Activated B cell treated with CpG ODN at 0.5 μM for 24 hours (primary cell): ENCODE measurements around the gene MYL11. TPM values are rescaled to one million over a fixed set of nuclear protein-coding genes. Genes with fewer than 3 reads are reported as not detected.

Source experiments
- ATAC-seq: fragments of 200-7000 bp; cut with Tn5 transposase; one replicate; pipeline ENCODE4 v1.10.0; 2021; ENCODE audit warnings: low read depth, mild to moderate bottlenecking, moderate library complexity
- CTCF ChIA-PET: fragments of 350-600 bp; sonication (Branson Sonifier 250); formaldehyde crosslinking; loops from one replicate; lab custom pipeline; 2021; ENCODE audit warnings: antibody characterized with exemption; lab: Charles Lee
- POLR2A ChIA-PET: fragments of 350-600 bp; sonication (Branson Sonifier 250); formaldehyde crosslinking; loops from one replicate; lab custom pipeline; 2021; ENCODE audit warnings: antibody characterized with exemption; lab: Charles Lee
- DNase-seq: peaks from one replicate; pipeline ENCODE4 v3.0.0; 2022
- H3K27ac Mint-ChIP-seq: one replicate; pipeline ENCODE4 v1.8.0; 2020; ENCODE audit warnings: mixed read lengths
- H3K27me3 Mint-ChIP-seq: one replicate; pipeline ENCODE4 v1.8.0; 2021; ENCODE audit warnings: mixed read lengths
- H3K36me3 Mint-ChIP-seq: one replicate; pipeline ENCODE4 v1.8.0; 2021; ENCODE audit warnings: low read depth, mixed read lengths
- H3K4me1 Mint-ChIP-seq: one replicate; pipeline ENCODE4 v1.8.0; 2021; ENCODE audit warnings: mixed read lengths
- H3K4me3 Mint-ChIP-seq: one replicate; pipeline ENCODE4 v1.8.0; 2020; ENCODE audit warnings: mild to moderate bottlenecking, mixed read lengths
- H3K9me3 Mint-ChIP-seq: one replicate; pipeline ENCODE4 v1.8.0; 2020; ENCODE audit warnings: mixed read lengths
- intact Hi-C: fragments of 100-400 bp; cut with micrococcal nuclease; formaldehyde crosslinking; loops from one replicate; pipeline ENCODE4 v1.15.1; 2024
- total RNA-seq: library from RNA; stranded (reverse); gene quantifications from 2 replicates; pipeline ENCODE4 v1.2.3, GENCODE V29; 2022
- TF ChIP-seq, protein P1 (sequence below): fragments of 200-600 bp; IDR thresholded peaks from one replicate; pipeline ENCODE4 v1.8.0; 2022; ENCODE audit warnings: antibody characterized with exemption, mild to moderate bottlenecking

Gene MYL11
- total RNA-seq, 1 donor from 2014 or later = not detected

DNA sequence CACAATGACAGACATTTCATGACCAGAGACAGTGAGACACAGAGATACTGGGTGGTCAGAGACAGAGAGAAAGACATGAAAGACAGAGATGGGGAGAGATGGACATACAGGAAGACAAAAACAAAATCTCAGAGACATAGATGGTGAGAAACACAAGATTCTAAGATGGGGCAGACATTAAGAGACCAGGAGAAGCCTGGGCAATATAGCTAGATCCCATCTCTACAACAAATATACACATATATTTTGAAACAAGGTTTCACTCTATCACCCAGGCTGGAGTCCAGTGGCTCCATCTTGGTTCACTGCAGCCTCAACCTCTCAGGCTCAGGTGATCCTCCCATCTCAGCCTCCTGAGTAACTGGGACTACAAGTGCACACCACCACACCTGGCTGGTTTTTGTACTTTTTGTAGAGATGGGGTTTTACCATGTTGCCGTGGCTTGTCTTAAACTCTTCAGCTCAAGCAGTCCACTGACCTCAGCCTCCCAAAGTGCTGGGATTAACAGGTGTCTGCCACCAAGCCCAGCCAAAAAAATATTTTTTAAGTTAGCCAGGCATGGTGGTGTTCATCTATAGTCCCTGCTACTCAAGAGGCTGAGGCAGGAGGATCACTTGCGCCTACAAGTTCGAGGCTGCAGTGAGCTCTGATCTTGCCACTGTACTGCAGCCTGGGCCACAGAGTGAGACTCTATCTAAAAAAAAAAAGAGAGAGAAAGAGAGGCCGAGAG lies 5.6 kb downstream of the MYL11 start:
- no peak for DNase-seq
- Mint-ChIP-seq H3K4me3 (peak overlapping the region; percentile 54), H3K27ac (peak overlapping the region; percentile 100), H3K9me3 (no peaks in the 10 kb centered on the region), H3K4me1 (peaks cover 65% of the 10 kb centered on the region), H3K36me3 (peaks cover 13% of the 10 kb centered on the region), H3K27me3 (no peaks in the 10 kb centered on the region)
- ChIA-PET POLR2A (interaction anchor here (1.1 to 5.6 kb wide), 6 partner anchors 9 to 368 kb away, joined by 3 to 56 read pairs (median 22); partner anchors contain the start of genes CD2BP2, PHKG2, TBC1D10B and ZNF48), CTCF (no interaction called here)
- ATAC-seq = no peak
- intact Hi-C loops = no loop called here
- TF ChIP-seq, protein P1, sequence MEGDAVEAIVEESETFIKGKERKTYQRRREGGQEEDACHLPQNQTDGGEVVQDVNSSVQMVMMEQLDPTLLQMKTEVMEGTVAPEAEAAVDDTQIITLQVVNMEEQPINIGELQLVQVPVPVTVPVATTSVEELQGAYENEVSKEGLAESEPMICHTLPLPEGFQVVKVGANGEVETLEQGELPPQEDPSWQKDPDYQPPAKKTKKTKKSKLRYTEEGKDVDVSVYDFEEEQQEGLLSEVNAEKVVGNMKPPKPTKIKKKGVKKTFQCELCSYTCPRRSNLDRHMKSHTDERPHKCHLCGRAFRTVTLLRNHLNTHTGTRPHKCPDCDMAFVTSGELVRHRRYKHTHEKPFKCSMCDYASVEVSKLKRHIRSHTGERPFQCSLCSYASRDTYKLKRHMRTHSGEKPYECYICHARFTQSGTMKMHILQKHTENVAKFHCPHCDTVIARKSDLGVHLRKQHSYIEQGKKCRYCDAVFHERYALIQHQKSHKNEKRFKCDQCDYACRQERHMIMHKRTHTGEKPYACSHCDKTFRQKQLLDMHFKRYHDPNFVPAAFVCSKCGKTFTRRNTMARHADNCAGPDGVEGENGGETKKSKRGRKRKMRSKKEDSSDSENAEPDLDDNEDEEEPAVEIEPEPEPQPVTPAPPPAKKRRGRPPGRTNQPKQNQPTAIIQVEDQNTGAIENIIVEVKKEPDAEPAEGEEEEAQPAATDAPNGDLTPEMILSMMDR = no peak

DNA sequence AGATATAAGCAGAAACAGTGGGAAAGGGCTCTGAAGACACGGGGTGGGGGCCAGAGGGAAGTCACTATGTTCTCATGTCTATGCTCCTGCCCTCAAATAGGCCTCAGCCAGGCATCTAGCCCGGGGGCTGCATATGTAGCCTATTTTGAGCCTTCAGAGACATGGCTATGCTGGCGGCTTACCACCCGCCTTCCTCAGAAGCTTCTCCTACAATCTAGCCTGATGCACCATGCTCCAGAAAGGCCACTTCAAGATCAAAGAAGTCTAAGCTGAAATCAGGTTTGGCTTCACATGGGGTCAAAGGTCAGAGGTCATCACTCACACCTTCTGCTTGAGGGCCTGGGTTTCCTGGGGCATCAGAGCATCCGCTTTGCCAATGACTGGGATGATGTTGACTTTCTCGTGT lies 6.2 kb downstream of the MYL11 start:
- peak overlapping the region; percentile 94 for H3K27ac Mint-ChIP-seq
- peaks cover 13% of the 10 kb centered on the region for H3K36me3 Mint-ChIP-seq
- intact Hi-C loops = no loop called here
- H3K9me3 Mint-ChIP-seq = no peaks in the 10 kb centered on the region
- TF ChIP-seq, protein P1 = no peak
- peak overlapping the region; percentile 19 for H3K4me3 Mint-ChIP-seq
- ChIA-PET CTCF (no interaction called here), POLR2A (interaction anchor here (0.6 to 5.6 kb wide), 7 partner anchors 10 to 531 kb away, joined by 3 to 56 read pairs (median 14); partner anchors contain the start of genes CD2BP2, PHKG2, TBC1D10B and ZNF48)
- peaks cover 65% of the 10 kb centered on the region for H3K4me1 Mint-ChIP-seq
- ATAC-seq = no peak
- no peaks in the 10 kb centered on the region for H3K27me3 Mint-ChIP-seq
- no peak for DNase-seq

DNA sequence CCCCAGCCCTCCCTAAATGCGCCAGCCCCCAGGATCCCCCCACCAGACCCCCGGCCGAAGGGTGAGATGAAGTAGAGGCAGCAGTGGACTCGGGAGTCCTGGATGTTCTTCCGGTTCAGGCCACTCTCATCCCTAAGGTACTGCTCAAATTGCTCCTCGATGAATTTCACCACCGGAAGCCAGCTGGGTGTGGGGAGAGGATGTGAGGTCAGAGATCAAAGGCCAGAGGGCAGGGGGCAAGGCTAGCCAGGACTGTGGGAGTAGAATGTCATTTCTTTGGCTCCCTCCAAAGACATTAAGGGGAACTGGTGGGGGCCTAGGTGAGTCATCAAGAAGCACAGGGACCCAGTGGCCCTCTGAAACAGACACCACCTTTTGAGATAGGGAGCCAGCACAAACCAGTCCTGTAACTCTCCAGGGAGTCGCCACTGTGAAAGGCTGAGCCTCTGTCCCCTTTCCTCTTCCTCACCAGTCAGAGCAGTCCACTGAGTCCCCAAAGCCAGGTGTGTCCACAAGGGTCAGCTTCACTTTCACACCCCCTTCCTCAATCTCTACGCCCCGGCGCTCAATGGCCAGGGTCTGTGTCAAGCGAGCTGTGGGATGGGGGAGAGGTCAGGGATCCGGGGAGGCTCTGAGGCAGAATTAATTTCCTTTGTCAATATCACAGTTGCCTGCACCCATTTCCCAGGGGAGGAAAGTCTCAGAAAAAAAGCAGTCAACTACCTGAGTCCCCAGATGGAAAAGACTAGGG lies 6.9 kb downstream of the MYL11 start:
- POLR2A ChIA-PET = interaction anchor here (0.6 to 5.6 kb wide), 11 partner anchors 10 to 530 kb away, joined by 3 to 56 read pairs (median 14); partner anchors contain the start of genes CD2BP2, CORO1A, FBRS and TBC1D10B
- no peak for DNase-seq

DNA sequence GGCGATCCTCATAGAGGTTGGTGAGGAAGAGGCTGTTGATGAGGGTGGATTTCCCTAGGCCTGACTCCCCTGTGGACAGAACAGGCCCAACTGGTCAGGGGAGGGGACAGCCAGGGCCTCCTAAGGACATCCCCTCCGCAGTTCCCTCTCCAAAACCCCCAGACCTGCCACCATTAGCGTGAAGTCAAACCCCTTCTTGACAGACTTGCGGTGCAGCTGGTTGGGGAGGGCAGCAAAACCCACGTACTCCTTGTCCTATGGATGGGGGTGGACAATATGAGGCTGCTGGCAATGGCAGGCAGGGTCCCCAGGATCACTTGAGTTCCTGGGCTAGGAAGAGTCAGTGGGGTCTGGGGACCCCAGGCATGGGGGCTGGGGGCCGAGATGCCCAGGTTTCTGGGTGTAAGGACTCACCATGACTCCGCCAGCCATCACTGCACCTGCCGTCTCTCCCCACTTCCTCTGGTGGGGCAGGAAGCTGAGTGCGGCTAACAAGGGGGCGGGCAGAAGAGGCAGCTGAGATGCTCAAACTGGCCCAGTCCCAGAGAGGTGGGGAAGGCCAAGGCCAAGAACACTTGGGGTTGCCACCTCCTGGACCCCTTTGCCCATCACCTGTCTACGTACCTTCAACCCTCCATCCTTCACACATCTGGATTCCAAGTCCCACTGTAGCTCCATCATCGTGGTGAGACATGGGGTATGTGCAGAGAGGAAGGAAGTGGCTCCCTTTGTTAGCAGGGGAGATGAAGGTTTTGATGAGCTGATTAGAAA lies 7.7 kb downstream of the MYL11 start, which contains the start of gene SEPTIN1:
Gene SEPTIN1, minus strand, starts transcription at position 451 of the 771 bp plus-strand sequence. Its CDS starts 19 bp downstream, at position 432.
- Mint-ChIP-seq H3K9me3 (no peaks in the 10 kb centered on the region), H3K4me3 (peak within 1 kb of the TSS; percentile 87), H3K27ac (peak within 1 kb of the TSS; percentile 94), H3K27me3 (no peaks in the 10 kb centered on the region), H3K36me3 (peaks cover 13% of the 10 kb centered on the region), H3K4me1 (peaks cover 62% of the 10 kb centered on the region)
- DNase-seq (peak; percentile 61), ATAC-seq (peak; percentile 30)
- intact Hi-C loops = loop anchor here (1.0 kb wide), 2 partner anchors 13 to 25 kb away; partner anchors contain the start of genes ZNF48 and ZNF771
- ChIA-PET CTCF (interaction anchor here (0.6 to 2.7 kb wide), 6 partner anchors 11 to 268 kb away, joined by 3 to 11 read pairs (median 3); partner anchors contain the start of genes PRR14 and ZNF48), POLR2A (interaction anchor here (0.6 to 5.6 kb wide), 33 partner anchors 9 to 1491 kb away, joined by 3 to 56 read pairs (median 5); partner anchors contain the start of genes ALDOA, CD2BP2, CORO1A and DCTPP1)
- TF ChIP-seq, protein P1 = no peak

More for the DNA sequence above, 6.9 kb downstream of the MYL11 start:
- TF ChIP-seq, protein P1 = no peak
- H3K27me3 Mint-ChIP-seq = no peaks in the 10 kb centered on the region
- peak overlapping the region; percentile 94 for H3K27ac Mint-ChIP-seq
- intact Hi-C loops = loop anchor here (1.0 kb wide), 2 partner anchors 14 to 26 kb away; partner anchors contain the start of genes ZNF48 and ZNF771
- H3K4me1 Mint-ChIP-seq = peaks cover 65% of the 10 kb centered on the region
- CTCF ChIA-PET = interaction anchor here (1.2 to 2.7 kb wide), 3 partner anchors 11 to 28 kb away, joined by 3 to 11 read pairs (median 6); partner anchors contain the start of gene ZNF48
- no peak for ATAC-seq
- H3K36me3 Mint-ChIP-seq = peaks cover 13% of the 10 kb centered on the region
- no peaks in the 10 kb centered on the region for H3K9me3 Mint-ChIP-seq
- H3K4me3 Mint-ChIP-seq = peak overlapping the region; percentile 87
